CD4-positive, alpha-beta T cell treated with Interferon gamma for 1 hour (primary cell): ENCODE results near the gene ACO1.

Source experiments
- DNase-seq: peaks from one replicate; pipeline ENCODE4 v3.0.0-alpha.2; 2020

The ACO1 gene

DNA sequence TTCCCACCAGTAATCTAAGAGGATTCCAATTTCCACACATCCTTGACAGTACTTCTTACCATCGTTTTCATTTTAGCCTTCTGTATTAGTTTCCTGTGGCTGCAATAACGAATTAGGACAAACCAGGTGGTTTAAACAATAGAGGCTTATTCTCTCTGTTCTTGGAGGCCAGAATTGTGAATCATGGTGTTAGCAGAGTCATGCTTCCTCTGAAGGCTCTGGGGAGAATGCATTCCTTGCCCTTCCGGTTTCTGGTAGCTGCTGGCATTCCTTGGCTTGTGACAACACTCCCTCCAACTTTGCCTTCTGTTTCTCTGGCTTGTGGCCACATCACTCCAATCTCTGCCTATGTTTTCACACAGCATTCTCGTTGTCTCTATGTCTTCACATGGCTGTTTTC lies 118.0 kb downstream of the ACO1 start:
- no peak for DNase-seq

DNA sequence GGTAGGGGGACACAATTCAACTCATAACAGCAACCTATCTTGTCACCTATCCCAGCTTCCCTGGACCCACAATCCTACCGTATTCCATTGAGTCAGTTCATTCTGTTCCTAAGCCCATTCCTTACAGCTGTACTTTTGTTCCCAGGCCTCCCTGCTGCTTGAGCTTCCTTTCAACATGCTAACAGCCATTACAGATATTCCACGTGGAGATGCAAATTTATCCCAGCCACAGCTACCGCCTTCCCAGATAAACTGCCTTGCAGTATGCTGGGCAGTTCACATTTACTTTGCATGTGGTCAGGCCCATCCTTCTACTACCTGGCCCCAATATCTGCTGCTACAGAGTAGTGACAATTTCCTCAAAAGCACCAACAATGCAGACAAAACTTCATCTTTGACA lies 118.6 kb downstream of the ACO1 start:
- DNase-seq = no peak
